ENCODE measurements around the gene POLDIP2. TPM values are rescaled to one million over a fixed set of nuclear protein-coding genes. Genes with fewer than 3 reads are reported as not detected.

The POLDIP2 gene
- total RNA-seq, 1 donor, result 66.6 TPM

DNA sequence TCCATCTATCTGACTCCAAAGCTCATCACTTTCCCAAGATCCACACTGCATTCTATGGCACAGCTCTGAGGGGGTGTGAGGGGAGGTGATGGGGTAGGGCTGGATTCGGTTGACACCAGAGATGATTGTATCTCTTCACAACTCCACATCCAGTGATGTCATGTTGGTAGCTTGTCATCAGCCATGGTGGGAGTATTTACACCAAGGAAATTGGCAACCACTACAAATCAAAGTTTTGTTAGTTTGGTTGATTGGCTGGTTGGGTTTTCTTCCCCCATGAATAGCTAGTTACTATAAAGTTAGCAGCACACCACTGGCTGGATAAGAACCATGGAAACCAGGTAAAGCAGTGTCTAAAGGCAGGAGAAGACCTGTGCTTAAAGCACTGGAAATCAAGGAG, 33.7 kb upstream of the POLDIP2 start:
- TF ChIP-seq CTCF (IDR thresholded peaks at IDR 0.05; ENCODE audit: insufficient read depth, low read length), result no peak
- no peak for DNase-seq (ENCODE audit: low read depth)
- no peak overlapping the region for H3K4me3 ChIP-seq (ENCODE audit: low read depth, low read length)

DNA sequence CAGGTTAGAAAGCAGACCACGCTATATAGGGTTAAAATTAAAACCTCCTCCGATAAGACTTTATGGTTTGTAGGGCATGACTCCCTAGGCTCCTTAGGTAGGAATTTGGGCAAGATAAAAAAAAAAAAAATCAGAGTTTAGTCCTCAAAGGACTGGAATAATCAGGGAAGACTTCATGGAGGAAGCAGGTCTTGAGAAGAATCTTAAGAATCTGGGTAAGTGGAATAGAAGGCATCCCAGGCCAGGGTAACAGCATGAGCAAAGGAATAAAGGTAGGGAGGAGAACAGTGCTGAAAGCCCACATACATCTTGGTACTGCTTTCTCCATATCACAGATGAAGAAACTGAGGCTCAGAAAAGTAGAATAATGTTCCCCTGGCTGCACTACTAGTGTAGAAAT, 33.2 kb upstream of the POLDIP2 start:
- no peak for TF ChIP-seq CTCF (IDR thresholded peaks at IDR 0.05; ENCODE audit: insufficient read depth, low read length)

DNA sequence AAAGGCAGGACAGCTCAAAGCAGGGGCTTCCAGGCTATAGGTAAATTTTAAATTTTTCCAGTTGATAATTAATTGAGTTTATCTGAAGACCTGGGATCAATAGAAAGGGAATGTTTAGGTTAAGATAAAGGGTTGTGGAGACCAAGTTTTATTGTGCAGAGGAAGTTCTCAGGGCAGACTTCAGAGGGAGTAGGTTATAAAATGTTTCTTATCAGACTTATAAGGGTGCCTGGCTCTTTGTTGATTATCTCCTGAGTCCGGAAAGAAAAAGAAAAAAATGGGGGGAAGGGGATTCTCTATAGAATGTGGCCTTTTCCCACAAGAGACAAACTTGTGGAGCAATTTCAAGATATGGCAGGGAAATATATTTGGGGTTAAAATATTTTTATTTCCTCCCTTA, 32.8 kb upstream of the POLDIP2 start:
- TF ChIP-seq CTCF (IDR thresholded peaks at IDR 0.05; ENCODE audit: insufficient read depth, low read length), result no peak
- no peak overlapping the region for H3K4me3 ChIP-seq (ENCODE audit: low read depth, low read length)

More for the DNA sequence above, 33.2 kb upstream of the POLDIP2 start:
- no peak overlapping the region for H3K4me3 ChIP-seq (ENCODE audit: low read depth, low read length)
- DNase-seq (ENCODE audit: low read depth), result no peak

GRCh38 chr17:28388106-28388505, 30.8 kb upstream of the POLDIP2 start:
- no peak overlapping the region for H3K4me3 ChIP-seq (ENCODE audit: low read depth, low read length)
- TF ChIP-seq CTCF (IDR thresholded peaks at IDR 0.05; ENCODE audit: insufficient read depth, low read length), result no peak

More for the DNA sequence above, 32.8 kb upstream of the POLDIP2 start:
- no peak for DNase-seq (ENCODE audit: low read depth)

DNA sequence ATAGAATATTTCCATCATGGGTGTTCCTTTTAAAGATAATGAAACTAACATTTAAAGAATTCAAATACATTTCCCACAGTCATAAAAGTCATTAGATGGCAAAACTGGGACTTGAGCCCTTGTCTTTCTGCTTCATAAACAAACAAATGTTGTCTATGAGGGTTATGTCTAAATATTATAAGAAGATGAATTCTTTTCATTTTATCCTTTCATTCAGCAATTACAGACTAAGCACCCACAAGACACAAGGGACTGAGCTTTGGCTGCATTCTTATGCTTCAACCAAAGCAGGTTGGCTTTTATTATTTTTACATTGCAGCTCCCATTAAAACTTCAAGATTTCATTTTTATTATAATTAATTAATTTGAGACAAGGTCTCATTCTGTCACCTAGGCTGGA, 29.1 kb upstream of the POLDIP2 start:
- no peak for TF ChIP-seq CTCF (IDR thresholded peaks at IDR 0.05; ENCODE audit: insufficient read depth, low read length)
- no peak for DNase-seq (ENCODE audit: low read depth)
- no peak overlapping the region for H3K4me3 ChIP-seq (ENCODE audit: low read depth, low read length)

More at GRCh38 chr17:28388106-28388505, 30.8 kb upstream of the POLDIP2 start:
- DNase-seq (ENCODE audit: low read depth), result no peak

GRCh38 chr17:28385406-28385805, 28.1 kb upstream of the POLDIP2 start:
- no peak for DNase-seq (ENCODE audit: low read depth)
- H3K4me3 ChIP-seq (ENCODE audit: low read depth, low read length), result no peak overlapping the region
- no peak for TF ChIP-seq CTCF (IDR thresholded peaks at IDR 0.05; ENCODE audit: insufficient read depth, low read length)

GRCh38 chr17:28385037-28385400, 27.7 kb upstream of the POLDIP2 start:
- DNase-seq (ENCODE audit: low read depth), result no peak
- H3K4me3 ChIP-seq (ENCODE audit: low read depth, low read length), result no peak overlapping the region
- TF ChIP-seq CTCF (IDR thresholded peaks at IDR 0.05; ENCODE audit: insufficient read depth, low read length), result no peak
